Skin epidermis (tissue), 12 donors: ENCODE measurements around the gene MARK4.
"Not testable (repeated sequence)": the region's sequence is repeated elsewhere in the genome, so short reads cannot be mapped to it uniquely, and the experiment has no call there.

Source experiments
- H3K27ac ChIP-seq, 21 experiments: fragments of 200-600 bp; sonication (generic) in 11 of 21; one replicate each; pipeline ENCODE4 v1.5.0; 2020; ENCODE audit warnings: mild to moderate bottlenecking in 3 of 21, inconsistent platforms in 2 of 21, moderate library complexity in 2 of 21
- H3K4me3 ChIP-seq, 7 experiments: fragments of 200-600 bp; sonication (generic) in 2 of 7; one replicate each; pipeline ENCODE4 v1.5.0; 2020; ENCODE audit warnings: inconsistent platforms in 2 of 7, mild to moderate bottlenecking in 2 of 7, moderate library complexity in 1 of 7

The MARK4 gene

DNA sequence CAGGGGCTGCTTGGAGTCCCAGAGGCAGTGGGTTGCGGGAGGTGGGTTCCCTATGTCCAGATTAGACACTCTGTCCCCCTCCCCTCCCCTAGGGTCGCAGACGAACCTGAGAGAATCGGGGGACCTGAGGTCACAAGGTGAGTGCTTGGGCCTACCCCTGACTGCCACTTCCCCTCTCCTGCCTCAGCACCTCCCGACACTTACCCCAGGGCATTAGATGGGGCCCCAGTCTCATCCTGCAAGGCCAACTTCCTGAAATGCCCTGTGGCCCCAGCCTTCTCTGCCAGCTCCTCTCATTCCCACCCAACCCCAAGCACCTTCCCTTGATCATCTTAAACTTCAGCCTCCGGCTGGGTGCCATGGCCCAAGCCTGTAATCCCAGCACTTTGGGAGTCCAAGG lies 48.6 kb downstream of the MARK4 start:
- no peak overlapping the region for H3K27ac ChIP-seq
- H3K4me3 ChIP-seq, result no peak overlapping the region

DNA sequence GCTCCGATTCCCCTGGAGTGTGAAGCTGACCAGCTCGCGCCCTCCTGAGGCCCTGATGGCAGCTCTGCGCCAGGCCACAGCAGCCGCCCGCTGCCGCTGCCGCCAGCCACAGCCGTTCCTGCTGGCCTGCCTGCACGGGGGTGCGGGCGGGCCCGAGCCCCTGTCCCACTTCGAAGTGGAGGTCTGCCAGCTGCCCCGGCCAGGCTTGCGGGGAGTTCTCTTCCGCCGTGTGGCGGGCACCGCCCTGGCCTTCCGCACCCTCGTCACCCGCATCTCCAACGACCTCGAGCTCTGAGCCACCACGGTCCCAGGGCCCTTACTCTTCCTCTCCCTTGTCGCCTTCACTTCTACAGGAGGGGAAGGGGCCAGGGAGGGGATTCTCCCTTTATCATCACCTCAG lies 51.3 kb downstream of the MARK4 start:
- H3K4me3 ChIP-seq, result no peak overlapping the region
- H3K27ac ChIP-seq, result no peak overlapping the region

GRCh38 chr19:45303269-45304060 lies 52.4 kb downstream of the MARK4 start:
- no peak overlapping the region for H3K4me3 ChIP-seq
- no peak overlapping the region for H3K27ac ChIP-seq

DNA sequence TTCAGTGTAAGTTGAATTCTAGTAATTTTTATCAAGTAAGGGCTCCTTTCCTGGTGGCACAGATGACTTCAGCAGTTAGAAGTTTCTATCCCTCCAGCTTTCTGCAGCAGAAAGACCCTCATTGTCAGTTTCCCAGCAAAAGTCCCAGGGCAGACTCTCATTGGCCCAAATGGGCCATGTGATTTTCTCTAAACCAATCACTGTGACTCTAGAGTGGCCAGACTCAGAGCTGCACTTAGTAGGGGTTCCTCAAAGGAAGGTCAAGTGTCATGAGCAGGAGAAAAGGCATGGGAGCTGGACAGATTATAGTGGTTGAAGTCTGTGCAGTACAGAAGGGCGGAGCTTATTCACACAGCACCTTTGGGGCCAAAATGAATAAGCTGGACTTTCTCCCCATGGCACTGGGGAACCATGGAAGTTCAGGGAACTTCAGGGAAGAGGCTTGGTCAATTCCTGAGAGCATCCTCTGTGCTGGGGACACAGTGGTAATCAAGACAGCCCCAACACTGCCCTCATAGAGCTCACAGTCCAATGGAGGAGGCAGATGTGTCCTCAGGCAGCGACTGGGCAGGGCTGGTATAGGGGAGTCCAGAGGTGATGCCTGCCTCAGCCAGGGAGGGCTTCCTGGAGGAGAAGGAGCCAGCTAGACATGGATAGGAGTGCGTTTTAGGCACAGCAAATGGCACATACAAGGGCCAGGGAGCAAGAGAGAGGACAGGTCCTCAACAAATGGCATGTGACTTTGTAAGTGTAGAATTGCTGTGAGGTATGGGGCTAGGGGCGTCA lies 53.3 kb downstream of the MARK4 start:
- no peak overlapping the region for H3K4me3 ChIP-seq
- no peak overlapping the region for H3K27ac ChIP-seq

- H3K4me3 ChIP-seq, result no peak overlapping the region
- H3K27ac ChIP-seq, result no peak overlapping the region
Measured at GRCh38 chr19:45305007-45305406, 53.9 kb downstream of the MARK4 start.

GRCh38 chr19:45305421-45305820 lies 54.4 kb downstream of the MARK4 start:
- no peak overlapping the region for H3K4me3 ChIP-seq
- H3K27ac ChIP-seq, result no peak overlapping the region

- no peak overlapping the region for H3K27ac ChIP-seq
Measured at GRCh38 chr19:45306040-45306439, 55.0 kb downstream of the MARK4 start.

DNA sequence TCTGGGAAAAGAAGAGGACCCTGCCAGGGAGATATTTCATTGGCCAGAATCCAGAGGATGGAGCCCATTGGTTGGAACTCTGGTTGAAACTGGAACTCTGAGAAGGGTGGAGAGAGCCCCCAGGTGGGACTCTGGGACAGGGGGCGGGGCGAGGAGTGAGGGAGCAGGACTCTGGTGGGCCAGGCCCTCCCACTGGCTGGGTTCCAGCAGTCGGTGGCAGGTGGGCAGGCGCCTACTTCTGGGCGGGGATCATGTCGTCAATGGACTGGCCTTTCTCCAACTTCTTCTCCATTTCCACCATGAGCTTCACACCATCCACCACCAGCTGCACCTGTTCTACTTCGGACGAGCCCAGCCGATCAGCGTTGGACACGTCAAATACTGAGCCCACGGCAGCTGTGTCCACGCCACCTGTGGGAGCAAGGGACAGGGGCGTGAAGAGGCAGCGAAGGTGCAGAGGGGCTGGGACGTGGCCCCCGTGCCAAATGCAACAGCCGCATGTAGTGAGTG lies 55.5 kb downstream of the MARK4 start:
- Histone ChIP-seq H3K4me3 (no peak overlapping the region), H3K27ac (no peak overlapping the region)

More at GRCh38 chr19:45306040-45306439, 55.0 kb downstream of the MARK4 start:
- H3K4me3 ChIP-seq, result no peak overlapping the region

GRCh38 chr19:45307361-45307760 lies 56.3 kb downstream of the MARK4 start:
- no peak overlapping the region for H3K27ac ChIP-seq

DNA sequence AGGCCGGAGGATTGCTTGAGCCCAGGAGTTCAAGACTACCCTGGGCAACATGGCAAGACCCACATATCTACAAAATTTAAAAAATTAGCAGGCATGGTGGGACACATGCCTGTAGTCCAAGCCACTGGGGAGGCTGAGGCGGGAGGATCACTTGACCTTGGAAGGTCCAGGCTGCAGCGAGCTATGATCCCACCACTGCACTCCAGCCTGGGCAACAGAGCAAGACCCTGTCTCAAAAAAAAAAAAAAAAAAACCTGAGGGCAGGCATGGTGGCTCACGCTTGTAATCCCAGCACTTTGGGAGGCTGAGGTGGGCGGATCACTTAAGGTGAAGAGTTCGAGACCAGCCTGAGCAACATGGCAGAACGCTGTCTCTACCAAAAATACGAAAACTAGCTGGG lies 58.3 kb downstream of the MARK4 start:
- not testable (repeated sequence) for H3K4me3 ChIP-seq, H3K27ac ChIP-seq

More at GRCh38 chr19:45307361-45307760, 56.3 kb downstream of the MARK4 start:
- H3K4me3 ChIP-seq, result no peak overlapping the region

GRCh38 chr19:45311621-45312020 lies 60.5 kb downstream of the MARK4 start:
- H3K27ac ChIP-seq, result no peak overlapping the region
- H3K4me3 ChIP-seq, result no peak overlapping the region

DNA sequence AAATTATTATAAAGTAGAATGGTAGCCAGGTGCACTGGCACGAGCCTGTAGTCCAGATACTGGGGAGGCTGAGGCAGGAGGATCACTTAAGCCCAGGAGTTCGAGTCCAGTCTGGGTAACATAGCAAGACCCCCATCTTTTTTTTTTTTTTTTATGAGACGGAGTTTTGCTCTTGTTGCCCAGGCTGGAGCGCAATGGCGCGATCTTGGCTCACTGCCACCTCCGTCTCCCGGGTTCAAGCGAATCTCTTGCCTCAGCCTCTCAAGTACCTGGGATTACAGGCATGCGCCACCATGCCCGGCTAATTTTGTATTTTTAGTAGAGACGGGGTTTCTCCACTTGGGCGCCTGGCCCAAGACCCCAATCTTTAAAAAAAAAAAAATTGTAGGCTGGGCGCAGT lies 61.2 kb downstream of the MARK4 start:
- not testable (repeated sequence) for H3K27ac ChIP-seq, H3K4me3 ChIP-seq

GRCh38 chr19:45314708-45315245 lies 63.7 kb downstream of the MARK4 start:
- Histone ChIP-seq H3K27ac (no peak overlapping the region), H3K4me3 (no peak overlapping the region)

- H3K4me3 ChIP-seq, result no peak overlapping the region
- no peak overlapping the region for H3K27ac ChIP-seq
Measured at GRCh38 chr19:45315304-45315703, 64.2 kb downstream of the MARK4 start.

GRCh38 chr19:45320997-45321775 lies 70.1 kb downstream of the MARK4 start:
- Histone ChIP-seq H3K27ac (no peak overlapping the region), H3K4me3 (no peak overlapping the region)

DNA sequence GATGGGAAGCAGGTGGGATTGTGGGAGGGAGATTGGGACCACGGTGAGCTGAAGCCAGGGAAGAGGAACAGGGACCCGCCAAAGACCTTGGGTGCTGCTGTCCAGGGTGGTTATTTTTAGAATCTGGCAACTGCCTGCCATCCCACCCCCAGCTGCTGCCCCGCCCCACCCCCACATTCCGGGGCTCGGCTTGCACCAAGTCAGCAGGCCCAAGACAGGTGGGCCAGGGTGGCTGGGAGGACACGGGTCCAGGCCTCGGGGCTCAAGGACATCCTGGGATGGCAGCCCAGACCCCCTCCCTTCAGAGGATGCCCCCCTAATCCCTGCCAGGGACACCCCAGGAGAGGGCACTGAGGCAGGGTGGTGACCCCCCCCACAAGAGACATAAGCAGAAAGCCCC lies 70.8 kb downstream of the MARK4 start:
- H3K4me3 ChIP-seq, result no peak overlapping the region
- H3K27ac ChIP-seq, result no peak overlapping the region

- Histone ChIP-seq H3K4me3 (no peak overlapping the region), H3K27ac (no peak overlapping the region)
Measured at GRCh38 chr19:45322311-45322710, 71.2 kb downstream of the MARK4 start.

- H3K27ac ChIP-seq, result no peak within 1 kb of the TSS
- no peak within 1 kb of the TSS for H3K4me3 ChIP-seq
Measured at GRCh38 chr19:45322744-45323281, 71.7 kb downstream of the MARK4 start, which contains the start of gene CKM. Gene CKM (minus strand): TSS chr19:45322875. CDS start chr19:45319713, 3,162 bp downstream.

GRCh38 chr19:45323671-45324081 lies 72.6 kb downstream of the MARK4 start:
- Histone ChIP-seq H3K4me3 (no peak overlapping the region), H3K27ac (no peak overlapping the region)
